SJSA1 (cell line): ENCODE results near the gene MS4A18. TPM values are rescaled to one million over a fixed set of nuclear protein-coding genes. Genes with fewer than 3 reads are reported as not detected.
"Not testable (repeated sequence)": the region's sequence is repeated elsewhere in the genome, so short reads cannot be mapped to it uniquely, and the experiment has no call there.

Experiments
- DNase-seq, 2 experiments: peaks; one replicate each; pipeline ENCODE4 v3.0.0-alpha.2; 2015 to 2020; ENCODE audit warnings: low spot score in 2 of 2, low read depth in 1 of 2
- H3K27ac ChIP-seq: fragments of 250-450 bp; sonication (Bioruptor Pico); 2 replicates; pipeline ENCODE4 v1.5.1; 2020; ENCODE audit warnings: mild to moderate bottlenecking, moderate library complexity
- H3K27me3 ChIP-seq: fragments of 250-450 bp; sonication (Bioruptor Pico); replicated peaks from 2 replicates; pipeline ENCODE4 v1.5.1; 2020; ENCODE audit warnings: mild to moderate bottlenecking, moderate library complexity
- H3K36me3 ChIP-seq: fragments of 250-450 bp; sonication (Bioruptor Pico); 2 replicates; pipeline ENCODE4 v1.5.1; 2020; ENCODE audit warnings: mild to moderate bottlenecking
- H3K4me1 ChIP-seq: fragments of 250-450 bp; sonication (Bioruptor Pico); replicated peaks from 2 replicates; pipeline ENCODE4 v1.6.1; 2021; ENCODE audit warnings: mild to moderate bottlenecking
- H3K4me3 ChIP-seq: fragments of 250-450 bp; sonication (Bioruptor Pico); 2 replicates; pipeline ENCODE4 v1.5.1; 2020; ENCODE audit warnings: mild to moderate bottlenecking
- H3K9me3 ChIP-seq: fragments of 250-450 bp; sonication (Bioruptor Pico); replicated peaks from 2 replicates; pipeline ENCODE4 v1.5.1; 2020; ENCODE audit warnings: mild to moderate bottlenecking
- total RNA-seq: library from RNA; depleted of rRNA; stranded (reverse); fragments of >200 nt; shearing (Covaris generic); gene quantifications from 2 replicates; pipeline ENCODE4 v1.2.3, GENCODE V29; 2014

Gene MS4A18
- total RNA-seq, 1 experiment from 2014 or later: not detected

- DNase-seq: no peak
- Histone ChIP-seq H3K4me3 (no peak overlapping the region), H3K27ac (no peak overlapping the region)
Observed at GRCh38 chr11:60747359-60747873, 22.9 kb downstream of the MS4A18 start.

GRCh38 chr11:60748225-60748624 lies 23.7 kb downstream of the MS4A18 start:
- Histone ChIP-seq H3K4me3 (no peak overlapping the region), H3K27me3 (peaks cover 9% of the 10 kb centered on the region), H3K36me3 (no peaks in the 10 kb centered on the region), H3K4me1 (no peaks in the 10 kb centered on the region), H3K27ac (no peak overlapping the region), H3K9me3 (no peaks in the 10 kb centered on the region)
- no peak for DNase-seq

More at GRCh38 chr11:60747359-60747873, 22.9 kb downstream of the MS4A18 start:
- H3K36me3 ChIP-seq: no peaks in the 10 kb centered on the region
- H3K27me3 ChIP-seq: peaks cover 2% of the 10 kb centered on the region
- H3K4me1 ChIP-seq: no peaks in the 10 kb centered on the region
- H3K9me3 ChIP-seq: no peaks in the 10 kb centered on the region

GRCh38 chr11:60748821-60749220 lies 24.3 kb downstream of the MS4A18 start:
- Histone ChIP-seq H3K36me3 (no peaks in the 10 kb centered on the region), H3K9me3 (no peaks in the 10 kb centered on the region), H3K27me3 (peaks cover 9% of the 10 kb centered on the region), H3K4me1 (no peaks in the 10 kb centered on the region), H3K4me3 (no peak overlapping the region), H3K27ac (no peak overlapping the region)
- DNase-seq: no peak

- no peaks in the 10 kb centered on the region for H3K9me3 ChIP-seq
- H3K4me1 ChIP-seq: no peaks in the 10 kb centered on the region
- no peak overlapping the region for H3K27ac ChIP-seq
- DNase-seq: no peak
- no peaks in the 10 kb centered on the region for H3K36me3 ChIP-seq
- H3K4me3 ChIP-seq: no peak overlapping the region
- peaks cover 9% of the 10 kb centered on the region for H3K27me3 ChIP-seq
Observed at GRCh38 chr11:60750911-60751310, 26.4 kb downstream of the MS4A18 start.

- DNase-seq: no peak
- no peaks in the 10 kb centered on the region for H3K9me3 ChIP-seq
- no peak overlapping the region for H3K27ac ChIP-seq
- no peaks in the 10 kb centered on the region for H3K36me3 ChIP-seq
- no peak overlapping the region for H3K4me3 ChIP-seq
- no peaks in the 10 kb centered on the region for H3K4me1 ChIP-seq
- peaks cover 10% of the 10 kb centered on the region for H3K27me3 ChIP-seq
Observed at GRCh38 chr11:60753309-60753708, 28.8 kb downstream of the MS4A18 start.

GRCh38 chr11:60754887-60755286 lies 30.4 kb downstream of the MS4A18 start:
- H3K9me3 ChIP-seq: no peaks in the 10 kb centered on the region

GRCh38 chr11:60756307-60757032 lies 31.9 kb downstream of the MS4A18 start, which contains the start of gene MS4A15:
MS4A15 (plus strand) TSS chr11:60756867; CDS start chr11:60763734, 6,867 bp downstream.
- no peaks in the 10 kb centered on the region for H3K36me3 ChIP-seq
- no peak within 1 kb of the TSS for H3K4me3 ChIP-seq
- no peak within 1 kb of the TSS for H3K27ac ChIP-seq
- H3K27me3 ChIP-seq: peaks cover 23% of the 10 kb centered on the region
- DNase-seq: no peak
- no peaks in the 10 kb centered on the region for H3K4me1 ChIP-seq
- no peaks in the 10 kb centered on the region for H3K9me3 ChIP-seq

More at GRCh38 chr11:60754887-60755286, 30.4 kb downstream of the MS4A18 start:
- H3K4me1 ChIP-seq: no peaks in the 10 kb centered on the region
- no peak for DNase-seq
- H3K27me3 ChIP-seq: peaks cover 16% of the 10 kb centered on the region
- H3K27ac ChIP-seq: no peak overlapping the region
- no peak overlapping the region for H3K4me3 ChIP-seq
- H3K36me3 ChIP-seq: no peaks in the 10 kb centered on the region

GRCh38 chr11:60757231-60757800 lies 32.8 kb downstream of the MS4A18 start:
- Histone ChIP-seq H3K36me3 (no peaks in the 10 kb centered on the region), H3K27me3 (peaks cover 26% of the 10 kb centered on the region)
- DNase-seq: no peak

GRCh38 chr11:60758671-60759070 lies 34.2 kb downstream of the MS4A18 start:
- H3K27me3 ChIP-seq: peaks cover 24% of the 10 kb centered on the region
- not testable (repeated sequence) for H3K4me3 ChIP-seq, DNase-seq, H3K27ac ChIP-seq, H3K9me3 ChIP-seq, H3K36me3 ChIP-seq, H3K4me1 ChIP-seq

More at GRCh38 chr11:60757231-60757800, 32.8 kb downstream of the MS4A18 start:
- no peak overlapping the region for H3K27ac ChIP-seq
- no peaks in the 10 kb centered on the region for H3K4me1 ChIP-seq
- no peak overlapping the region for H3K4me3 ChIP-seq
- H3K9me3 ChIP-seq: no peaks in the 10 kb centered on the region

GRCh38 chr11:60759438-60760225 lies 35.1 kb downstream of the MS4A18 start:
- not testable (repeated sequence) for H3K4me1 ChIP-seq, H3K27ac ChIP-seq, DNase-seq, H3K36me3 ChIP-seq, H3K9me3 ChIP-seq, H3K4me3 ChIP-seq
- peaks cover 24% of the 10 kb centered on the region for H3K27me3 ChIP-seq

GRCh38 chr11:60761436-60762190 lies 37.1 kb downstream of the MS4A18 start:
- Histone ChIP-seq H3K4me1 (no peaks in the 10 kb centered on the region), H3K4me3 (no peak overlapping the region), H3K9me3 (no peaks in the 10 kb centered on the region), H3K27me3 (peaks cover 24% of the 10 kb centered on the region), H3K36me3 (no peaks in the 10 kb centered on the region), H3K27ac (no peak overlapping the region)
- no peak for DNase-seq

- Histone ChIP-seq H3K4me1 (no peaks in the 10 kb centered on the region), H3K9me3 (no peaks in the 10 kb centered on the region), H3K27ac (no peak overlapping the region), H3K27me3 (peaks cover 24% of the 10 kb centered on the region), H3K36me3 (no peaks in the 10 kb centered on the region), H3K4me3 (no peak overlapping the region)
- DNase-seq: no peak
Observed at GRCh38 chr11:60762851-60763691, 38.6 kb downstream of the MS4A18 start.
